GM12873 (cell line): Measurements from ENCODE around the gene GAREM1.

Source experiments
- CTCF ChIP-seq: IDR thresholded peaks from 2 replicates; pipeline ENCODE4 v1.5.1; 2012; ENCODE audit warnings: low read depth, mild to moderate bottlenecking, moderate library complexity, low read length, control low read depth; ENCODE audit not compliant: insufficient read depth; ENCODE audit errors: missing control alignments

GAREM1 gene

DNA sequence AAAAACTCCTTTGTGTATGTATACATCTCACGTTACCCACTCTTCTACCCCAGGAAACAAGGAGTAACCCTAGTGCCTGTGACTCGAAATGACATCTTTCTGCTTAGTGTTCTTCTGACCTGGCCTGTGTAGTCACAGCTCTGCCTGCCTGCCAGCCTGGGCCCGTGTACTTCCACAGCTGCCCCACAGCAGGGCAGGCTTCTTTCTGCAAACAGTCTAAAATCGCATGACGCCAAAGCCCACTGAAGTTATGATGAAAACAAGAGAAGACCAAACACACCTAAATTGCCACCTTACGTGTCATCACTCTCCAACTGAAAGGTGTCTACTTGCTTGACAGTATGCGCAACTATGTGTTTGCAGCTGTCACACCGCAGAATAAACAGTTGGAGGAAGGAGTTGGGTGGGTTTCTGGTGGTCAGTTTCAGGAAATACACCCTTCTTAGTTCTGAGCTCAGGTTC lies 1.5 kb downstream of the GAREM1 start:
- no peak for TF ChIP-seq CTCF

DNA sequence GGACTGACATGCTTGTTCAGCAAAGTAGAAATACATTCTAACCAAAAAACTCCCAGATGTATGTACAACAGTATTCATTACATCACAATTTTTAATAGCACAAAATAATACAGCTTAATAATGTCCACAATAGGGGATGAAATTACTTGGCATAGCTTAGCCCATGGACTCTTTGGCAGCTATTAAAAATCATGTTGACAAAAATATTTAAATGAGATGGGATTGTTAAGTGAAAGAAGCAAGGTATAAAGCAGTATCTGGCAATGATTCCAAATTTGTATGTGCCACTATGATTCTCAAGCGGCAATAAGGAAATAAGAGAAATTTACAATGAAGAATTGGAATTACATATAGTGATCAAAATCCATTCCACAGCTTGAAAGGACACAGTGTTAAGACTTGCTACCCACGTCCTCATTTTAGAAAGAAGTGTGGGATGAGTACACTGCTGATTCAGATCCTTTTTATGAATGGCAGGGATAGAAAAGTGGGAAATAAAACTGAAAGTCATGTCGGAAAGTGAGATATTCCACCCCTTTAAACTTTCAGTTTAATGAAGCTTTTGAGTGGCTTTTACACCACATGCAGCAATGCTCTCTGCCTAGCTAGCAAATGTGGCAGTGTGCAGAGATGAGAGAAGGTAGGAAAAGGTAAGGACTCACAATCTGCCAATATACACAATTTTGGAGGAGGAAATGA lies 2.4 kb downstream of the GAREM1 start:
- TF ChIP-seq CTCF: no peak

DNA sequence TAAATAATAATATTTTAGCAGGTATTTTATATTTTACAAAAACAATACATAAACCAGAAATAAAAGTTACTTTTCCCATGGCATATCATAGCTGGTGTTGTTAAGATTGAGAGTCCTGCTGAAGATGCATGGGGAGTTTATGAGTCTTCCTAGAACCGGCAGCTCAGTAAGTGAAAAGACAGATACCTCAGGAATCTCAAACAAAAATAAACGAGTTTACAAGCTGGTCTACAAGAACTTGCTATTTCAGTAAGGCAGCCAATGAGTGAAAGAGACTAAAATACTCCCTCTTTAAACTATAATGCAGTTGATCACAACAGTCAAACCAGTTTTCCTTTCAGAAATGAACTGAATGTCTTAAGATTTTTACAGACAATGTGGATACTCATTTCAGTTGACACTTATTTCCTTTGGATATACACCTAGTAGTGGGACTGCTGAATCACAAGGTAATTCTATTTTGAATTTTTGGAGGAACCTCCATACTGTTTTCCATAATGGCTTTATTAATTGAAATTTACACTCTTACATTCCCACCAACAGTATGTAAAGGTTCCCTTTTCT lies 8.9 kb downstream of the GAREM1 start:
- TF ChIP-seq CTCF: peak; percentile 6

DNA sequence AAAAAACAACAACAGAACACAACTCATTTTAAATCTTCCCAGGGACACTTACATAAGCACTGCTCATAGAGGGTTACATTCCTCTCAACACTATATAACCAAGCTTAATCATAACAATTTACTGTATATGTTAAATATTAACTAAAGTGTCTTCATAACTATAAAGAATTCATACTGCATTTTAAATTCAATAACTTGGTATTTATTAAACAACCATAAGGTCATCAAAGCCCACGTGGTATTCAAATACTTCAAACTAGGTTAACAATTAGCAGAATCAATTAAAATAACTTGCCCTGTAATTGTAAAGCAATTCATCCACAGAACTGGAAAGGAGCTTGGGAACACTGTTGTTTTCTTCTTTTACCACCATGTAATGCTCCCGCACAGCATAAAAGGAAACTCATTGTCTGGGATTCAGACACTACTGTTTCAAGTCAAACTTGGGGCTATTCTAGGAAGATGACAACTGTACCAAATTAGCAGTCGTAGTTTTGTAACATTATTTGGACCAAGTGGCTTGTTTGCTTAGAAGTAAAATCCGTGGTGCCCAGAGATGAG lies 10.4 kb downstream of the GAREM1 start:
- no peak for TF ChIP-seq CTCF

DNA sequence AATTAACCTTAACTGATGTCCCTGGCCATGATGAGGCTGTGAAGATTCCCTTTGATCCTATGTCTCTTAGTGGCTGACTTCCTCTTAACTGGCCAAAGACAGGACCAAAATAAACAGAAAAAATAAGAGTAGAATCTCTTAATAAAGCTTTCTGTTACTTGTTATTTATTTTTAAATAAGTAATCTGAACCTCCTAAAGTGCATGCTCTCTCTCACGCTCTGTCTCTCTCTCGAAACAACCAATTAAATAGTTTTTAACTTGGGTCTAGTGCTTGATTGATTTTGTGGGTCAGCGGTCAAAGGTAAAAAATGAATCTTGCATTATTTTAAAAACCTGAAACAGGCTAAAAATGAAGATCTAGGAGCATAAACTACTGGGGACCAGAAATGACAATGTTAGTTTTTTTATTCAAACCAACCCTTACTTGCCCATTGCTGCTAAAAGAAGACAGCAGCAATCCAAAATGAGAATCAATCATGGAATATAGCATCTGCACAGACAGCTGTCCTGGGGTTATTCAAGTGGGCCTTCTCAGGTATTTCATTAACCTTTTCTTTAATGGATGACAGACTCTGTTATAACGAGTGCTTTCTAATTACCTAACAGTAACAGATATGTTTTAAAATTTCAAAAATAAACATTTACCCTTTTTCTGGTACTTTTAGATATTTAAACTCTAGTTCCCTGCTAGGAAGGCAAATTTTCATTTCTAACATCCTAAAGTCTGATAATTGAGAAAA lies 11.2 kb downstream of the GAREM1 start:
- TF ChIP-seq CTCF: no peak

DNA sequence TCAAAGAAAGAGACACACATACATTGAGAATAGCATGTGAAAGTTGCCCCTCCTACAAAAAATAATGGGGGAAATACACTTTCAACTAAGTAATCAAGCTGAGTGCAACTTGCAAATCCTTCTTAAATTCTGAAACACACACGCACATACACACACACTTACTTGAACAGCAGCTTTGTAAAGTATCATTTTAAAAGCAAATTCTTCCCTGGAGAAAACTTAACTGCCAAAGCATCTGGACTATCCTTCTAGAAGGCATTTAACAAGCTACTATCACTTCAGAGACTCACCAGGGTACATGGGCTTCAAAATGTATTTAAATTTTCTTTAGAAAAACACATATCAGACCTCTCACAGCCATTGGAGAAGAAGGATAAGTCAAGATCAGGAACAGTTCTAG lies 15.3 kb downstream of the GAREM1 start:
- no peak for TF ChIP-seq CTCF

GRCh38 chr18:32454593-32454992 lies 16.1 kb downstream of the GAREM1 start:
- no peak for TF ChIP-seq CTCF
